IMR-90 (cell line): Measurements from ENCODE around the gene EFCAB3. TPM values are rescaled to one million over a fixed set of nuclear protein-coding genes. Genes with fewer than 3 reads are reported as not detected.

Source experiments
- ATAC-seq: fragments of 200-7000 bp; cut with Tn5 transposase; 2 replicates; pipeline ENCODE4 v1.9.1; 2020; ENCODE audit warnings: low read depth, mild to moderate bottlenecking, moderate library complexity
- BruUV-seq: library from RNA; stranded (reverse); fragments of 400-500 nt; replicated peaks from 2 replicates; lab custom pipeline; 2021; lab: Mats Ljungman, UMichigan
- CTCF ChIA-PET: fragments of 300-600 bp; formaldehyde crosslinking; extraction: SDS; loops from one replicate; lab custom pipeline; 2021; ENCODE audit warnings: antibody characterized with exemption; lab: Yijun Ruan, JAX
- POLR2A ChIA-PET: fragments of 300-600 bp; sonication (Branson Sonifier 250); formaldehyde crosslinking; loops from one replicate; lab custom pipeline; 2022; ENCODE audit warnings: antibody characterized with exemption; ENCODE audit not compliant: unreplicated experiment; lab: Charles Lee
- DNase-seq: peaks from one replicate; pipeline ENCODE4 v3.0.0; 2013
- H2AFZ ChIP-seq: replicated peaks from 2 replicates; pipeline ENCODE3; 2013; ENCODE audit warnings: low read length, mild to moderate bottlenecking; ENCODE audit not compliant: poor library complexity
- H2AK5ac ChIP-seq: 2 replicates; pipeline ENCODE4 v1.6.1; 2013; ENCODE audit warnings: low read depth, low read length, inconsistent platforms
- H2AK9ac ChIP-seq: replicated peaks from 2 replicates; pipeline ENCODE3; 2013; ENCODE audit warnings: mild to moderate bottlenecking, low read depth, low read length, moderate library complexity; ENCODE audit not compliant: poor library complexity
- H2BK120ac ChIP-seq: 2 replicates; pipeline ENCODE4 v1.6.1; 2013; ENCODE audit warnings: low read depth, low read length, inconsistent platforms
- H2BK15ac ChIP-seq: 3 replicates; pipeline ENCODE4 v1.6.1; 2013; ENCODE audit warnings: low read depth, low read length, inconsistent platforms
- H2BK20ac ChIP-seq: 2 replicates; pipeline ENCODE4 v1.6.1; 2013; ENCODE audit warnings: low read depth, mild to moderate bottlenecking, inconsistent platforms, low read length, moderate library complexity
- H2BK5ac ChIP-seq: 2 replicates; pipeline ENCODE4 v1.6.1; 2013; ENCODE audit warnings: mild to moderate bottlenecking, low read depth, low read length, inconsistent platforms; ENCODE audit not compliant: poor library complexity, severe bottlenecking
- H3K14ac ChIP-seq: replicated peaks from 2 replicates; pipeline ENCODE4 v1.6.1; 2013; ENCODE audit warnings: low read depth, low read length, inconsistent platforms
- H3K18ac ChIP-seq: 2 replicates; pipeline ENCODE4 v1.6.1; 2013; ENCODE audit warnings: low read depth, low read length, control low read depth
- H3K23ac ChIP-seq: 2 replicates; pipeline ENCODE4 v1.6.1; 2013; ENCODE audit warnings: low read depth, low read length, inconsistent platforms
- H3K27ac ChIP-seq: 2 replicates; pipeline ENCODE4 v1.5.1; 2013; ENCODE audit warnings: mild to moderate bottlenecking, control low read depth, low read length; ENCODE audit not compliant: insufficient read depth
- H3K27me3 ChIP-seq: 2 replicates; pipeline ENCODE4 v1.6.1; 2013; ENCODE audit warnings: low read length; ENCODE audit not compliant: control insufficient read depth, insufficient read depth
- H3K36me3 ChIP-seq: 2 replicates; pipeline ENCODE4 v1.6.1; 2013; ENCODE audit warnings: low read length, mixed read lengths; ENCODE audit not compliant: control insufficient read depth, insufficient read depth
- H3K4ac ChIP-seq: 2 replicates; pipeline ENCODE4 v1.6.1; 2013; ENCODE audit warnings: low read depth, low read length, inconsistent platforms
- H3K4me1 ChIP-seq: 2 replicates; pipeline ENCODE4 v1.6.1; 2013; ENCODE audit warnings: low read length, mixed read lengths; ENCODE audit not compliant: control insufficient read depth, insufficient read depth
- H3K4me2 ChIP-seq: 2 replicates; pipeline ENCODE4 v1.6.1; 2013; ENCODE audit warnings: low read depth, mild to moderate bottlenecking, control low read depth, low read length, moderate library complexity
- H3K4me3 ChIP-seq: 2 replicates; pipeline ENCODE4 v1.5.1; 2013; ENCODE audit warnings: low read depth, mild to moderate bottlenecking, control low read depth, low read length, moderate library complexity; ENCODE audit not compliant: insufficient read depth
- H3K56ac ChIP-seq: 2 replicates; pipeline ENCODE4 v1.6.1; 2013; ENCODE audit warnings: low read length, inconsistent platforms; ENCODE audit not compliant: insufficient read depth; ENCODE audit errors: extremely low read depth
- H3K79me1 ChIP-seq, 2 experiments: 2 replicates each; pipeline ENCODE4 v1.6.1; 2013; ENCODE audit warnings: low read length in 2 of 2, inconsistent platforms in 1 of 2, low read depth in 1 of 2
- H3K9ac ChIP-seq: 2 replicates; pipeline ENCODE4 v1.6.1; 2013; ENCODE audit warnings: low read depth, low read length, control low read depth
- H3K9me1 ChIP-seq: 2 replicates; pipeline ENCODE4 v1.6.1; 2013; ENCODE audit warnings: low read length, inconsistent platforms; ENCODE audit not compliant: insufficient read depth
- H3K9me3 ChIP-seq: 2 replicates; pipeline ENCODE4 v1.6.1; 2013; ENCODE audit warnings: low read length; ENCODE audit not compliant: control insufficient read depth, insufficient read depth
- H4K20me1 ChIP-seq: 2 replicates; pipeline ENCODE4 v1.6.1; 2013; ENCODE audit warnings: low read length, inconsistent platforms; ENCODE audit not compliant: insufficient read depth
- H4K5ac ChIP-seq: 2 replicates; pipeline ENCODE4 v1.6.1; 2013; ENCODE audit warnings: mild to moderate bottlenecking, low read depth, low read length, control low read depth
- H4K8ac ChIP-seq, 2 experiments: 2 replicates each; pipeline ENCODE4 v1.6.1; 2013; ENCODE audit warnings: low read depth in 2 of 2, low read length in 2 of 2, control low read depth in 1 of 2, inconsistent platforms in 1 of 2
- H4K91ac ChIP-seq: 2 replicates; pipeline ENCODE4 v1.6.1; 2013; ENCODE audit warnings: low read depth, low read length, inconsistent platforms; ENCODE audit not compliant: insufficient read depth
- BHLHE40 ChIP-seq: fragments of 150-350 bp; IDR thresholded peaks from 2 replicates; pipeline ENCODE4 v1.6.1; 2016; ENCODE audit warnings: mild to moderate bottlenecking, low read depth, low read length
- CEBPB ChIP-seq: IDR thresholded peaks from 2 replicates; pipeline ENCODE4 v1.6.1; 2012; ENCODE audit warnings: low read depth, low read length, improper control_type of control experiment
- CHD1 ChIP-seq: IDR thresholded peaks from 2 replicates; pipeline ENCODE4 v1.6.1; 2012; ENCODE audit warnings: low read depth, low read length, improper control_type of control experiment
- CTCF ChIP-seq: conservative IDR thresholded peaks from 2 replicates; pipeline ENCODE4 v1.5.1; 2012; ENCODE audit warnings: mild to moderate bottlenecking, low read depth, low read length, improper control_type of control experiment
- ELK1 ChIP-seq: fragments of 150-350 bp; IDR thresholded peaks from 2 replicates; pipeline ENCODE4 v1.6.1; 2016; ENCODE audit warnings: low read depth, mild to moderate bottlenecking, low read length, moderate library complexity, borderline replicate concordance
- FOS ChIP-seq: fragments of 150-350 bp; IDR thresholded peaks from 2 replicates; pipeline ENCODE4 v1.6.1; 2016; ENCODE audit warnings: low read depth, low read length
- MAFK ChIP-seq: IDR thresholded peaks from 2 replicates; pipeline ENCODE4 v1.6.1; 2012; ENCODE audit warnings: low read depth, low read length, improper control_type of control experiment
- MAZ ChIP-seq: IDR thresholded peaks from 2 replicates; pipeline ENCODE4 v1.6.1; 2012; ENCODE audit warnings: low read depth, mild to moderate bottlenecking, low read length, improper control_type of control experiment, moderate library complexity, borderline replicate concordance
- POLR2A ChIP-seq: IDR thresholded peaks from 2 replicates; pipeline ENCODE4 v1.6.1; 2012; ENCODE audit warnings: mild to moderate bottlenecking, low read depth, low read length
- RFX5 ChIP-seq: IDR thresholded peaks from 2 replicates; pipeline ENCODE4 v1.8.0; 2012; ENCODE audit warnings: low read depth, mild to moderate bottlenecking, low read length, moderate library complexity
- SMC3 ChIP-seq: fragments of 150-350 bp; IDR thresholded peaks from 2 replicates; pipeline ENCODE4 v1.6.1; 2016; ENCODE audit warnings: low read depth, mild to moderate bottlenecking, antibody characterized with exemption, low read length, moderate library complexity
- WGBS, 2 experiments: methylation state at CpG; one replicate each; pipeline versions ENCODE4 v1.1.5 to v1.1.7; 2013; ENCODE audit warnings: missing lambda C conversion rate in 2 of 2; ENCODE audit not compliant: insufficient read length in 1 of 2; ENCODE audit errors: extremely low coverage in 2 of 2; 5-methylcytosine and 5-hydroxymethylcytosine counted together
- dilution Hi-C: fragments of 300-500 bp; cut with HindIII; formaldehyde crosslinking; loops from one replicate; pipeline ENCODE4 v1.14.3; 2018; ENCODE audit warnings: low sequenced_read_pairs; ENCODE audit not compliant: unreplicated experiment
- in situ Hi-C: fragments of 300-500 bp; cut with MboI; formaldehyde crosslinking; loops from 3 replicates; pipeline ENCODE4 v1.14.3; 2019; ENCODE audit warnings: low sequenced_read_pairs, inconsistent platforms, mixed read lengths
- intact Hi-C: fragments of 100-400 bp; cut with micrococcal nuclease; formaldehyde crosslinking; loops from 2 replicates; pipeline ENCODE4 v1.10.0; 2022
- polyA plus RNA-seq, 3 experiments: library from polyadenylated mRNA; depleted of rRNA; stranded (reverse); fragments of >200 nt; gene quantifications; 2 replicates each; pipeline ENCODE4 v1.2.3, GENCODE V29; 2012; ENCODE audit warnings: low replicate concordance in 1 of 3
- total RNA-seq: library from RNA; depleted of rRNA; stranded (reverse); fragments of >200 nt; gene quantifications from 2 replicates; pipeline ENCODE4 v1.2.3, GENCODE V29; 2012

Gene EFCAB3
- total and polyA plus RNA-seq, 2 of the 4 experiments (the other 2 are of a cell fraction), result not detected

- H2BK120ac ChIP-seq, result no peak overlapping the region
- no peak overlapping the region for H3K27ac ChIP-seq
- no peaks in the 10 kb centered on the region for H3K4me1 ChIP-seq
- no TSS peak for BruUV-seq
- ChIA-PET CTCF (no interaction called here), POLR2A (no interaction called here)
- dilution Hi-C loops, result no loop called here
- no peak overlapping the region for H4K8ac ChIP-seq
- intact Hi-C loops, result no loop called here
- no peaks in the 10 kb centered on the region for H3K79me1 ChIP-seq
- H3K56ac ChIP-seq, result no peak overlapping the region
- WGBS, 2 experiments, result no CpG with 5 or more reads among the region's 1 CpG
- H4K20me1 ChIP-seq, result no peaks in the 10 kb centered on the region
- DNase-seq (no peak), ATAC-seq (no peak)
- no peak overlapping the region for H3K4ac ChIP-seq
- H3K4me2 ChIP-seq, result no peak overlapping the region
- no peak overlapping the region for H2BK5ac ChIP-seq
- no peak overlapping the region for H3K4me3 ChIP-seq
- no peak overlapping the region for H2AK9ac ChIP-seq
- H4K5ac ChIP-seq, result no peak overlapping the region
- no peak overlapping the region for H2AFZ ChIP-seq
- H3K9me1 ChIP-seq, result no peaks in the 10 kb centered on the region
- in situ Hi-C loops, result no loop called here
- no peak overlapping the region for H3K9ac ChIP-seq
- no peak overlapping the region for H2AK5ac ChIP-seq
- TF ChIP-seq CHD1, result no peak
- TF ChIP-seq MAZ, result no peak
- no peak for TF ChIP-seq SMC3
- no peak for TF ChIP-seq ELK1
- no peak for TF ChIP-seq POLR2A
- TF ChIP-seq RFX5, result no peak
- TF ChIP-seq MAFK, result no peak
- TF ChIP-seq CEBPB, result no peak
- TF ChIP-seq FOS, result no peak
- no peak for TF ChIP-seq BHLHE40
- TF ChIP-seq CTCF, result no peak
- no peaks in the 10 kb centered on the region for H3K9me3 ChIP-seq
- H2BK20ac ChIP-seq, result no peak overlapping the region
- H3K14ac ChIP-seq, result no peak overlapping the region
- H3K27me3 ChIP-seq, result peaks cover 8% of the 10 kb centered on the region
- H3K36me3 ChIP-seq, result no peaks in the 10 kb centered on the region
- H2BK15ac ChIP-seq, result no peak overlapping the region
- no peak overlapping the region for H3K23ac ChIP-seq
- H3K18ac ChIP-seq, result no peak overlapping the region
- H4K91ac ChIP-seq, result no peak overlapping the region
Measured at GRCh38 chr17:62398891-62399290, 18.5 kb downstream of the EFCAB3 start.
